Stimulated activated CD4-positive, alpha-beta T cell treated with anti-CD3 and anti-CD28 coated beads, Interleukin-2, amount 100 ng/mL, for 48 hours (primary cell): ENCODE results near the gene SMAD3.

Experiments used
- DNase-seq, 2 donors: peaks; one replicate each; pipeline ENCODE4 v3.0.0-alpha.2; 2020

Gene SMAD3

DNA sequence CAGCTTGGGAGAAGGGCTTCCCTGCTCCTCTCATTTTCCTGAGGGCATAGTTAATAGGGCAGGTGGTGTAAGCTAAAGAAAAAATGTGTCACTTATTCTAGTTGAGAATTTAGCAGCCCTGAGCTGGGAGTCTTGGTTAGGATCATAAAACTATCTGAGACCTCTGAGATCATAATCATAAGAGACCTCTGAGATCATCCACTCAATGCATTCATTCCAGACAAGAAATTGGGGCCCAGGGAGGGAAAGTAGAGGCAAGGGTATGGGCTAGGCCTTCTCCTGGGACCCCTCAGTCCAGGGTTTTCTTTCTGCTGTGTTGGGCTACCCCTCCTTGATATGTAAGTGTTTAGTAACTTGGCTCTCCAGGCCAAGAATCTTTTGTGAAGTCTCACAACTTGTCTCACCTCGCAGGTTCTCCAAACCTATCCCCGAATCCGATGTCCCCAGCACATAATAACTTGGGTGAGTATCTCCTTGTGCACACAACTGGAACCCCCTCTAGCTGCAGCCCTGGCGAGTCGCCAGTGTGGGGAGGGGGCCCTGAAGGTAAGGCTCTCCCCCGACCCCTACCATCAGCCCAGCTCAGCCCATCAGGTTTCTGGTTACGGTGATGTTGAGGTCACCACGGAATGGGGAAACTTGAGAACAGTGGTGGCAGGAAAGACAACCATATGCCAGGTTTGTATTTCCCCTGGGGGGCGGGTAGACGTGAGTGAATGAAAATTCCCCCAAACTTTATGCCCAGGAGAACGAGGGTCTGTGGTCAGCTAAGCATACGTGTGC lies 104.9 kb downstream of the SMAD3 start:
- DNase-seq = no peak

- no peak for DNase-seq
These were observed 106.1 kb downstream of the SMAD3 start for GRCh38 chr15:67171471-67171870.

- DNase-seq = peak in 1 of 2 donors; percentile 37
These were observed 106.8 kb downstream of the SMAD3 start for GRCh38 chr15:67172172-67172571.

DNA sequence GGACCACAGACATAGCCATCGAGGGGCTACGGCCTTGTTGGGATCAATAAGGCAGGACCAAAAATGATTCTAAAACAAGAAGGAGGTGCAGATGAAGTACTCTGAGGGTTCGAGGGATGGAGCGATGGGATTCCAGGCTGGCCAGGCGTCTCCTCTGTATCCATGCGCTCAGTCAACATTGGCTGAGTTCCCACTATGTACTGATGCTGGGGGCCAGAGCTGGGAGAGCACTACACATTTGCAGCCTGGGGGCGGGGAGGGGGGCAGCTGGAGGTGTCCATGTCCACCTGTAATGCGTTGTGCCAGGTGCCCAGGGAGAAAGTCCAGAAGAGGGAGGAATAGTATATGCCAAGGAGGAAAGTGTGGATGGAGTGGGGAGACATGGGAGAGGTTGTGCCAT lies 107.6 kb downstream of the SMAD3 start:
- DNase-seq = no peak

DNA sequence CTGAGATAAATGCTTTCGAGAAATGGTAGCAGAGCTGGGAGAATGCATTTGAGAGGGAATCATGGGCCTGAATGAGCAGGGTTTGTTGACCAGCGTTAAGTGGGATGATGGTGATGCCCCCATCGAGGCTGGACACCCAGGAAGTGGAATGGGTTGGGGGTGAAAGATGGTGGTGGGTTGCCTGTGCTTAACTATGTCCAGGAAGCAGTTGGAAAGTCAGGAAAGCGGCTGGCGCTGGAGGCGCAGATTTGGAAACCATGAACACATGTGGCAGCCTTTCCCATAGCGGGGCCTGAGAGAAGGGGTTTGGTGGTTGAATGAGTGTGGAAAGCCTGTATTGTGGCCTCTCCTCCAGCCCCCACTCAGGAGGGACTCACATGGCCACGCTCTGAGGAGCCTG lies 108.4 kb downstream of the SMAD3 start:
- no peak for DNase-seq

- no peak for DNase-seq
These were observed 109.0 kb downstream of the SMAD3 start for GRCh38 chr15:67174446-67174845.

DNA sequence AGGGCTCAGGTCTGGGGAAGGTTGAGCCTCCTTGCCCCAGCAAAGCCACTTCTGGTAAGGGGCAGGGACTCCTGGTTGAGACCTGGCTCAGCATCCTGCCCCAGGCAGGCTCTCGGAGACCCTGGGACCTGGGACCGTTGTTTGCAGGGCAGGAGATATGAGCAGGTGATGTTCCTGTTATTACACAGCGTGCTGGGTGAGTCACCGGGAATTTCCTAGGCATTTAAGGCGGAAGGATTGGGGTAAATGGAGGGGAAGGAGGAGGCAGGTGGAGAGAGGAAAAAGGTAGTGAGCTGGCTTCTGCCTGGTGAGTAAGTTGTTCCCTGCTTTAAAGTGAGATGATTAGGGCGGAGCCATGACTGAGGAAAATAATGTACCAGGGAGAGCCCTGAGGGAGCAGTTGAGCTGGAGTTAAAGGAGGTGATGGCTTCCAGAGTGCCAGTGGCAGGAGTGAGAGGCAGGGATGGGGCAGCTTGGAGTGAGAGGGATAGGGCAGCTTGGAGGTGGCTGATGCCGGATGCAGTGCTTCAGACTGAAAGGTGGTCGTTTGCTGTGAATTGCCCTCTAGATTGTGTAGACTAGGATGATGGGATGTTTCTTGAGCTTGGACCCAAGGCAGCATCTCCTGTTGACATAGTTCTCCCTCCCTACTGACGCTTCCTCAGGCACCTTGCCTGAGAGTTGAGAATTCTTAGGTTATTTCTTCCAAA lies 109.6 kb downstream of the SMAD3 start:
- peak in 1 of 2 donors; percentile 28 for DNase-seq

GRCh38 chr15:67175643-67176071 lies 110.3 kb downstream of the SMAD3 start:
- DNase-seq = peak; percentile 21 to 38

- DNase-seq = no peak
These were observed 111.0 kb downstream of the SMAD3 start for GRCh38 chr15:67176195-67176971.

- DNase-seq = no peak
These were observed 112.3 kb downstream of the SMAD3 start for GRCh38 chr15:67177752-67178151.

- DNase-seq = no peak
These were observed 113.3 kb downstream of the SMAD3 start for GRCh38 chr15:67178569-67179210.

GRCh38 chr15:67179411-67179995 lies 114.1 kb downstream of the SMAD3 start:
- DNase-seq = no peak

GRCh38 chr15:67180035-67180434 lies 114.6 kb downstream of the SMAD3 start:
- no peak for DNase-seq

- DNase-seq = no peak
These were observed 115.3 kb downstream of the SMAD3 start for GRCh38 chr15:67180514-67181191.

GRCh38 chr15:67181221-67181639 lies 115.8 kb downstream of the SMAD3 start:
- DNase-seq = no peak

DNA sequence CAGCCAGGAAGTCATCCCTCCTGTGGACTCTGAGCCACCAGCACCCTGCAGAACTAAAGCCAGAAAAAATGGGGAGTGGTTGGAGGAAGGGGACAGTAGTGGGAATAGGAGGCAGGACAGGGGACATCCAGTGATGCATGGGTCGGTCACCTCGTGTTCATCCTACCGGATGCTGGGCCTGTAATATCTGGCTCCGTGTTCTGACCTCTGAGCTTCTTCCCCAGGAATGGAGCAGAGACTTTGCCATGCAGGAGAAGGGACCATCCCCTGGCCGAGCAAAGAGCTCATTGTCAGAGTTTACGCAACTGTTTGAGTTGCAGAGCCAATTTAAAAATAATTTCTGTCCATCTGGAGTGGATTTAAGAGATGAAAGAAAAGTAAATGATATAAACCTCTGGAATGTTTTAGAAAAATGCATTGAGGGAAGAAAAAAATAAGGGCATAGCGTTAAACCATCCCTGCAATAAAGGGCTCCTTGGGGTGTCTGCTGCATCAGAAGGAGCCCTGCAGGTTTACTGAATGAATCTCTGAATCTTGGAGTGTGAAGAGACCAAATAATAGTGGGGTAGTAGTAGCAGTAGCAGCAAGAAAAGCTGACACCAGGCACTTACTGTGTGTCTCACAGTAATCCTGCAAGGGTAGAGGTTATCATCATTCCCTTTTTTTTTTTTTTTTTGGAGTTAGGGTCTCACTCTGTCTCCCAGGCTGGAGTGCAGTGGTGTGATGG lies 118.2 kb downstream of the SMAD3 start:
- no peak for DNase-seq

GRCh38 chr15:67184208-67184925 lies 119.0 kb downstream of the SMAD3 start:
- no peak for DNase-seq

GRCh38 chr15:67185051-67185450 lies 119.6 kb downstream of the SMAD3 start:
- DNase-seq = no peak

DNA sequence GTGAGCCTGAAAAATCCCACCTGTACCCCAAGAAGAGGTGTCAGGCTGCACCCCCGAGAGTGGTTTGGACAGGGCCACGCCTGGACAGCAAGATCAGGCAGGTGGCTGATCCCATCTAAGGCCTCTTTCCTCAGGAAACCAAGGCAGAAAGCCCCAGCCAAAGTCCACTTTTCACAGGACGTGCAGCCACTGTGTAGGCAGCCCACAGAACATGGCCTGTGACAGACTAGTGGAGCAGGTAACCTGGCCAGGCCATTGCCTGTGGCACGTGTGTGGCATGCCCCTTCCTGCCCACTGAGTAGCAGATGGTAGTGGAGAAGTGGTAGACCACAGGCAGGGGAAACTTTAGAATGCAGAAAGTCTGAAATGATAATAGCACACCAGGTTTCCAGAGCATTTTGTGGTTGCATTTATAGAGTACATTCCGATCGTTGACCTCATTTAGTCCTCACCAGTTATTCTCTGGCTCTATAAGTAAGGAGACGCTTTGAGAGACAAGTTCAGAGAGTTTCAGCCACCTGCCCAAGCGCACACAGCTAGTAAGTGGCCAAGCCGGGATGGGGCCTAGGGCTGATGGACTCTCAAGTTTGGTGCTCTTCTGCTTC lies 120.3 kb downstream of the SMAD3 start:
- no peak for DNase-seq

- DNase-seq = no peak
These were observed 120.8 kb downstream of the SMAD3 start for GRCh38 chr15:67186226-67186649.
